HT1080 (cell line): Measurements from ENCODE around the gene IFT43. TPM values are rescaled to one million over a fixed set of nuclear protein-coding genes. Genes with fewer than 3 reads are reported as not detected.

Experiments used
- DNase-seq: peaks from one replicate; pipeline ENCODE4 v3.0.0-alpha.2; 2015; ENCODE audit warnings: low read depth
- polyA plus RNA-seq, 2 experiments: library from polyadenylated mRNA; depleted of rRNA; stranded (reverse); fragments of >200 nt; gene quantifications; 2 replicates each; pipeline ENCODE4 v1.2.3, GENCODE V29; 2015
- total RNA-seq: library from RNA; depleted of rRNA; stranded (reverse); fragments of >200 nt; shearing (Covaris generic); gene quantifications from 2 replicates; pipeline ENCODE4 v1.2.3, GENCODE V29; 2014; rRNA removed

IFT43 gene
- 18.1 and 20.6 TPM in 2 replicates for total RNA-seq
- polyA plus RNA-seq (2015; cell fraction: cytosol; rRNA removed) = 19.8 and 21.7 TPM in 2 replicates
- 24.9 and 25.0 TPM in 2 replicates for polyA plus RNA-seq (2015; cell fraction: nucleus; rRNA removed)

GRCh38 chr14:75985618-75986438 lies at the start of gene IFT43:
Gene IFT43, plus strand, starts transcription at chr14:75985763. Its CDS starts 24 bp downstream, at chr14:75985787.
- DNase-seq = peak; percentile 67

- no peak for DNase-seq
These were observed 46.4 kb upstream of the IFT43 start for GRCh38 chr14:75939200-75939599.

GRCh38 chr14:75941030-75941429 lies 44.5 kb upstream of the IFT43 start:
- DNase-seq = no peak

GRCh38 chr14:75944607-75945241 lies 40.8 kb upstream of the IFT43 start:
- DNase-seq = no peak

GRCh38 chr14:75946785-75947184 lies 38.8 kb upstream of the IFT43 start:
- no peak for DNase-seq

- DNase-seq = no peak
These were observed 33.1 kb upstream of the IFT43 start for GRCh38 chr14:75952489-75952888.

- no peak for DNase-seq
These were observed 26.5 kb upstream of the IFT43 start for GRCh38 chr14:75959031-75959430.

GRCh38 chr14:75960231-75960630 lies 25.3 kb upstream of the IFT43 start:
- no peak for DNase-seq

GRCh38 chr14:75961662-75962061 lies 23.9 kb upstream of the IFT43 start:
- DNase-seq = no peak

- no peak for DNase-seq
These were observed 17.7 kb upstream of the IFT43 start for GRCh38 chr14:75967866-75968265.

GRCh38 chr14:75968456-75968855 lies 17.1 kb upstream of the IFT43 start:
- no peak for DNase-seq

GRCh38 chr14:75969126-75969525 lies 16.4 kb upstream of the IFT43 start:
- no peak for DNase-seq

GRCh38 chr14:75969891-75970290 lies 15.7 kb upstream of the IFT43 start:
- DNase-seq = no peak

GRCh38 chr14:75970989-75971388 lies 14.6 kb upstream of the IFT43 start:
- no peak for DNase-seq

GRCh38 chr14:75971509-75971908 lies 14.1 kb upstream of the IFT43 start:
- DNase-seq = no peak

GRCh38 chr14:75972801-75973421 lies 12.7 kb upstream of the IFT43 start:
- DNase-seq = no peak

GRCh38 chr14:75976826-75977581 lies 8.6 kb upstream of the IFT43 start:
- DNase-seq = no peak

- DNase-seq = no peak
These were observed 8.0 kb upstream of the IFT43 start for GRCh38 chr14:75977582-75977943.

GRCh38 chr14:75978249-75978731 lies 7.3 kb upstream of the IFT43 start:
- DNase-seq = no peak

- DNase-seq = peak; percentile 47
These were observed 6.4 kb upstream of the IFT43 start for GRCh38 chr14:75979071-75979571.
